ENCODE data around the gene SLC49A3.
A peak's percentile ranks its signal among the peaks of the same experiment; 100 is the strongest.
"Not testable (repeated sequence)": the region's sequence is repeated elsewhere in the genome, so short reads cannot be mapped to it uniquely, and the experiment has no call there.

Gene SLC49A3

GRCh38 chr4:654871-655463, 34.0 kb downstream of the SLC49A3 start:
- peaks cover 6% of the 10 kb centered on the region for H3K27me3 Mint-ChIP-seq

DNA sequence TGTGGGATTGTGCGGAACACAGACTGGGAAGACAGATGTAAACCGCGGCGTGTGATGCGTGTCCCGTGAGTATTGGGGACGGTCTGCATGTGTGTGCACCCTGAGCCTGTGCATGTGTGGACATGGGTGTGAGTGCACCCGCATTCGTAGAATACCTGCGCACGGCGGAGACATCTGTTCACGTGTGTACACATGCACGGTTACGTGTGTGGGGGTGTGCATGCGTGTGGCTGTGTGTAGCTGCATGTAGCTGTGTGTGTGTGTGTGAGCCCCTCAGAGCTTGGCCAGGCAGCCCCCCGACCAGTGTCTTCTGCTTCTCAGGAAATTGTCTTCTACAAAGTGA, 34.5 kb downstream of the SLC49A3 start:
- no peak overlapping the region for H3K27ac Mint-ChIP-seq
- H3K4me3 Mint-ChIP-seq = no peak overlapping the region
- H3K9me3 Mint-ChIP-seq = no peaks in the 10 kb centered on the region
- no peaks in the 10 kb centered on the region for H3K4me1 Mint-ChIP-seq (ENCODE audit: low read depth)
- no peaks in the 10 kb centered on the region for H3K36me3 Mint-ChIP-seq (ENCODE audit: low read depth)
- DNase-seq = no peak
- peaks cover 6% of the 10 kb centered on the region for H3K27me3 Mint-ChIP-seq

More at GRCh38 chr4:654871-655463, 34.0 kb downstream of the SLC49A3 start:
- Mint-ChIP-seq H3K27ac (no peak overlapping the region), H3K4me1 (ENCODE audit: low read depth) (no peaks in the 10 kb centered on the region), H3K4me3 (no peak overlapping the region), H3K9me3 (no peaks in the 10 kb centered on the region), H3K36me3 (ENCODE audit: low read depth) (no peaks in the 10 kb centered on the region)
- DNase-seq = no peak

- Mint-ChIP-seq H3K4me1 (ENCODE audit: low read depth) (no peaks in the 10 kb centered on the region), H3K36me3 (ENCODE audit: low read depth) (no peaks in the 10 kb centered on the region), H3K4me3 (no peak overlapping the region), H3K27ac (no peak overlapping the region), H3K27me3 (peaks cover 9% of the 10 kb centered on the region), H3K9me3 (no peaks in the 10 kb centered on the region)
- no peak for DNase-seq
These were observed 35.0 kb downstream of the SLC49A3 start for GRCh38 chr4:653831-654502.

GRCh38 chr4:653080-653821, 35.7 kb downstream of the SLC49A3 start:
- Mint-ChIP-seq H3K27me3 (peaks cover 11% of the 10 kb centered on the region), H3K27ac (no peak overlapping the region), H3K4me1 (ENCODE audit: low read depth) (no peaks in the 10 kb centered on the region), H3K9me3 (no peaks in the 10 kb centered on the region), H3K36me3 (ENCODE audit: low read depth) (no peaks in the 10 kb centered on the region), H3K4me3 (no peak overlapping the region)
- no peak for DNase-seq

GRCh38 chr4:651884-652642, 36.9 kb downstream of the SLC49A3 start:
- Mint-ChIP-seq H3K4me3 (no peak overlapping the region), H3K27me3 (peaks cover 11% of the 10 kb centered on the region), H3K9me3 (no peaks in the 10 kb centered on the region), H3K36me3 (ENCODE audit: low read depth) (no peaks in the 10 kb centered on the region), H3K4me1 (ENCODE audit: low read depth) (no peaks in the 10 kb centered on the region), H3K27ac (no peak overlapping the region)
- DNase-seq = no peak

DNA sequence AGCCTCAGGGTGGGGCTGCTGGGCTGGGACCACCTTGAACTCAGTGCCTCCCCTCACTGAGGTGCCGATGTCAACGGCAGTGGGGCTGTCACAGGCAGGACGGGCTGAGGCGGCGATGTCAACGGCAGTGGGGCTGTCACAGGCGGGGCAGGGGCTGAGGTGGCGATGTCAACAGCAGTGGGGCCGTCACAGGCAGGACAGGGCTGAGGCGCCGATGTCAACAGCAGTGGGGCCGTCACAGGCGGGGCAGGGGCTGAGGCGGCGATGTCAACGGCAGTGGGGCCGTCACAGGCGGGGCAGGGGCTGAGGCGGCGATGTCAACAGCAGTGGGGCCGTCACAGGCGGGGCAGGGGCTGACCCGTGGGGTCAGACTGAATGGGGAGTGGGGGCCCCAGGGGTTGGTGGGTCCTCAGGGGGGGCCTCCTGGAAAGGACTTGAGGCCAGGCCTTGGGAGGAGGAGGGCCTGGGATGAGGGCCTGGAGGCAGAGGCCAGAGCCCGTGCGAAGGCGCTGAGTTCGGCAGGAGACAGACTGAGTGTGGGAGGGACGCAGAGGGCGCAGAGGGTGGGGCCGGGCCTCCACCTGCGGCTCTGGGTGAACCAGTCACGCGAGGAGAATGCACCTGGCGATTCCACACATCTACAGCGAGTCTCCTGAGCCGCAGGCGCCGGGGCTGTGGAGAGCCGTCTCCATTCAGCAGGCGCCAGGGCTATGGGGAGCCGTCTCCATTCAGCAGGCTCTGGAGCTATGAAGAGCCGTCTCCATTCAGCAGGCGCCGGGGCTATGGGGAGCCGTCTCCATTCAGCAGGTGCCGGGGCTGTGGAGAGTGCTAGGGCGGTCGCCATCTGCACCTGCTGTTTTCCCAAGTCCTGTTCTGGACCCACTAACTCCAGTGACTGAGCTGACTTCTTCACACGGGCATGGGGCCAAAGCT, 37.7 kb downstream of the SLC49A3 start:
- H3K27ac Mint-ChIP-seq = no peak overlapping the region

DNA sequence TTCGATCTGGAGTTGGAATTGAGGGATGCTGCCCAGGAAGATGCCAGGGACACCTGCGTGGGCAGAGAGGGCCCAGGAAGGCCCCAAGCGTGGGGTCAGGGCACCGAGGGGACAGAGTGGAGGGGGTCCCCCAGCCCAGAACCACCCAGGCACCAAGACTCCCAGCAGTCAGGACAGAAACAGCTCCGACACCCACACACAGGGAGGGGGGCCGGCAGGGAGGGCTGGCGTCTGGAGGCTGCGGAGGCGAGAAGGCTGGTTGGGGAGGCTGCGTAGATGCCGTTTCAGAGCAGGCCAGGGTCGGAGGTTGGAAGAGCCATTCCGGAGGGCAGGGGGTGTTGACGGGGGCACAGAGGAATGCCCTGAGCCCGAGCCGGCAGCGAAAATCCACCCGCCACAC, 38.5 kb downstream of the SLC49A3 start:
- H3K36me3 Mint-ChIP-seq (ENCODE audit: low read depth) = no peaks in the 10 kb centered on the region
- peaks cover 11% of the 10 kb centered on the region for H3K27me3 Mint-ChIP-seq
- no peak overlapping the region for H3K4me3 Mint-ChIP-seq
- H3K9me3 Mint-ChIP-seq = no peaks in the 10 kb centered on the region
- no peak for DNase-seq
- H3K27ac Mint-ChIP-seq = no peak overlapping the region
- peaks cover 10% of the 10 kb centered on the region for H3K4me1 Mint-ChIP-seq (ENCODE audit: low read depth)

More for the DNA sequence above, 37.7 kb downstream of the SLC49A3 start:
- Mint-ChIP-seq H3K27me3 (peaks cover 11% of the 10 kb centered on the region), H3K36me3 (ENCODE audit: low read depth) (no peaks in the 10 kb centered on the region), H3K4me3 (no peak overlapping the region), H3K9me3 (no peaks in the 10 kb centered on the region), H3K4me1 (ENCODE audit: low read depth) (peaks cover 5% of the 10 kb centered on the region)
- no peak for DNase-seq

DNA sequence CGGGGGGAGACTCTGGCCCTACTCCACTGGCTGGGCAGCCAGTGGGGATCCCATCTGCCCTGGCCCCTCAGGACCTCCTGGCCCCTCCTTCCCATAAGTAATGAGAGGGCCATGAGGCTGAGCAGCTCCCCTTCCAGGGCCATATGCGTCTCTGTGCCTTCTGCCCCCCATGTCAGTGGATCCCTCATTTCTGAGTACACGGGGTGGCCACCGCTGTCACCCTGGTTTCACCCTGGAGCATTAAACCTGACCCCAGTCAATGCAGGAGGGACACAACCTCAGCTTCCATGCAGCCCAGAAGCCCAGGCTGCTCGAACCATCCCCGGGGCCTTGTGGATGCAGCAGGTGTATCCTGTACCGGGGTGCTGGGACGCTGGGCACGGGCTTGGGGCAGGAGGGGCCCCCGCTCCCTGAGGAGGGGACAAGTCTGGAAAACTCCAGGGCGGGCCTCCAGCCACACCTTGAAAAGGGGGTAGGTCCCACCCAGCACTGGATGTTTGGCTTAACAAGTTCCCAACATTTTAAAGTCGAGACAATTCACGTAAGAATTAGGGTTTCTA, 39.1 kb downstream of the SLC49A3 start:
- Mint-ChIP-seq H3K27me3 (peaks cover 13% of the 10 kb centered on the region), H3K4me3 (no peak overlapping the region), H3K9me3 (no peaks in the 10 kb centered on the region), H3K36me3 (ENCODE audit: low read depth) (no peaks in the 10 kb centered on the region), H3K27ac (no peak overlapping the region), H3K4me1 (ENCODE audit: low read depth) (peaks cover 10% of the 10 kb centered on the region)
- no peak for DNase-seq

DNA sequence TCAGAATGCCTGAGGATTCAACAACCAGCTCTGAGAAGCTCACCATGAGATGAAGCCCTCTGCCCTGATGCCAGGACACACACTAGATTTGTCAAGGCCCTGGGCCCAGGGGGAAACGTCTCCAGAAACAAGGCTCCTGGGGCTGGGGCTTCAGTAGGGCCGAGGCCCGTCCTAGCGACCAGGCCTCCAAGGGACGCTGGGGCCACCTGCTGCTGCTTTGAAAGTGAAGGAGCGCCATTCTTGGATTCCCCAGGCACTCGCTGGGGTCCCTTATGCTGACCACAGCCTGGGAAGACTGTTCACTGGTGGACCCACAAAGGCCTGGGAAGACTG, 39.7 kb downstream of the SLC49A3 start:
- Mint-ChIP-seq H3K36me3 (ENCODE audit: low read depth) (no peaks in the 10 kb centered on the region), H3K9me3 (no peaks in the 10 kb centered on the region), H3K27ac (no peak overlapping the region), H3K27me3 (peaks cover 15% of the 10 kb centered on the region), H3K4me1 (ENCODE audit: low read depth) (peaks cover 10% of the 10 kb centered on the region), H3K4me3 (no peak overlapping the region)
- no peak for DNase-seq

DNA sequence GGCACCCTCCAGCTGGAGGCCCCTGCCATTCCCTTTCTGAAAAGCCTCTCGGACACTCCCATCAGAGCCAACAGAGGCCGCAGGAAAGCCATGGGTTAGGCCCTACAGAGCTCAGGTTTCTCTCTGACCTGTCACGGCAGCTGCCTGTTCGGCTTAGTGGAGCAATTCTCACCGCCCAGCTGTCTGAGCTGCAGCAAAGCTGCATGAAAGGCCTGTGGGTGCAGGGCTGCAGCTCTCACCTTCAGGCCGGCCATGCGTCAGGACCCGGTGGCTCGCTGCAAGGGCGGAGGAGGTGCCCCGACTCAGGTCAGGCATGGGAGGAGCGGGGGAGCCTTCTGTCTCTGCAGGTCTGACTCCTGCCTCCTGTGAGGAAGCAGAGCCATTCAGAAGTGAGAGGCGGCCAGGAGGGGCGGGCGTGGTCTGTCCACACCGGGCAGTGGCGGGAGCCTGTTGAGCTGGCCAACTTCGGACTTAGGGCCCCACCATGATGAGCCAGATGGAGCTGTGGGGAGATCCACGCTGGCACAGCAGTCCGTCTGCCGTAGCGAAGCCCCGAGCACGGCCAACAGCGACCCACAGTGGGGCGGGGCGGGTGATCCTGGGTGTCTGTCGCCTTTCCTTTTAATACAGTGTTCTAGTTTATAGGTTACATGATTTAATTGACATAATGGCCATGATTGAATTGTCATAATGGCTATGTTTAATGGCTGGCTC, 40.2 kb downstream of the SLC49A3 start:
- Mint-ChIP-seq H3K9me3 (no peaks in the 10 kb centered on the region), H3K4me3 (no peak overlapping the region), H3K4me1 (ENCODE audit: low read depth) (peaks cover 10% of the 10 kb centered on the region), H3K27me3 (peaks cover 15% of the 10 kb centered on the region), H3K27ac (no peak overlapping the region), H3K36me3 (ENCODE audit: low read depth) (no peaks in the 10 kb centered on the region)
- no peak for DNase-seq

DNA sequence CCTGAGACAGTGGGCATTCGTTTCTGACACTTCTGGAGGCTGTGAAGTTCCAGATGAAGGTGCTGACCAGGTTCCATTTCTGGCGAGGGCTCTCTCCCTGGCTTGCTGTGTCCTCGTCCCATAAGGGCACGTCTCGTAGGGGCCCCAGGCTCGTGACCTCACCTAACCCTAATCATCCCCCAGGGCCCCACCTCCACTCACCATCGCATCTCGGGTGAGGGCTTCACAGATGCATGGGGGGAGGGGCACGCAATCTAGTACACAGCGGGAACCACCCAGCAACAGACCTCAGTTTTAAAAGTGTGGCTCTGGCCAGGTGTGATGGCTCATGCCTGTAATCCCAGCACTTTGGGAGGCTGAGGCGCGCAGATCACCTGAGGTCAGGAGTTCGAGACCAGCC, 41.5 kb downstream of the SLC49A3 start:
- peaks cover 10% of the 10 kb centered on the region for H3K4me1 Mint-ChIP-seq (ENCODE audit: low read depth)
- no peak overlapping the region for H3K4me3 Mint-ChIP-seq
- peaks cover 19% of the 10 kb centered on the region for H3K27me3 Mint-ChIP-seq
- no peaks in the 10 kb centered on the region for H3K36me3 Mint-ChIP-seq (ENCODE audit: low read depth)
- no peak for DNase-seq
- H3K27ac Mint-ChIP-seq = no peak overlapping the region
- H3K9me3 Mint-ChIP-seq = peaks cover 4% of the 10 kb centered on the region

GRCh38 chr4:646460-646859, 42.5 kb downstream of the SLC49A3 start:
- H3K4me1 Mint-ChIP-seq (ENCODE audit: low read depth) = peaks cover 10% of the 10 kb centered on the region
- H3K36me3 Mint-ChIP-seq (ENCODE audit: low read depth) = no peaks in the 10 kb centered on the region
- DNase-seq = peak; percentile 63
- peaks cover 4% of the 10 kb centered on the region for H3K9me3 Mint-ChIP-seq
- peak overlapping the region; percentile 2 for H3K27ac Mint-ChIP-seq
- peaks cover 20% of the 10 kb centered on the region for H3K27me3 Mint-ChIP-seq
- peak overlapping the region; percentile 61 for H3K4me3 Mint-ChIP-seq

GRCh38 chr4:642366-642765, 46.6 kb downstream of the SLC49A3 start:
- not testable (repeated sequence) for H3K27ac Mint-ChIP-seq; H3K9me3 Mint-ChIP-seq; H3K36me3 Mint-ChIP-seq (ENCODE audit: low read depth); H3K4me3 Mint-ChIP-seq; H3K4me1 Mint-ChIP-seq (ENCODE audit: low read depth); DNase-seq
- H3K27me3 Mint-ChIP-seq = peaks cover 25% of the 10 kb centered on the region

Measured in activated T-cell treated with anti-CD3 and anti-CD28 coated beads, Interleukin-2, amount 50 U/mL, for 24 hours (primary cell).